ENCODE data around the gene RAX2. TPM values are rescaled to one million over a fixed set of nuclear protein-coding genes. Genes with fewer than 3 reads are reported as not detected.

RAX2 gene
- total RNA-seq, 1 donor from 2014 or later: not detected

DNA sequence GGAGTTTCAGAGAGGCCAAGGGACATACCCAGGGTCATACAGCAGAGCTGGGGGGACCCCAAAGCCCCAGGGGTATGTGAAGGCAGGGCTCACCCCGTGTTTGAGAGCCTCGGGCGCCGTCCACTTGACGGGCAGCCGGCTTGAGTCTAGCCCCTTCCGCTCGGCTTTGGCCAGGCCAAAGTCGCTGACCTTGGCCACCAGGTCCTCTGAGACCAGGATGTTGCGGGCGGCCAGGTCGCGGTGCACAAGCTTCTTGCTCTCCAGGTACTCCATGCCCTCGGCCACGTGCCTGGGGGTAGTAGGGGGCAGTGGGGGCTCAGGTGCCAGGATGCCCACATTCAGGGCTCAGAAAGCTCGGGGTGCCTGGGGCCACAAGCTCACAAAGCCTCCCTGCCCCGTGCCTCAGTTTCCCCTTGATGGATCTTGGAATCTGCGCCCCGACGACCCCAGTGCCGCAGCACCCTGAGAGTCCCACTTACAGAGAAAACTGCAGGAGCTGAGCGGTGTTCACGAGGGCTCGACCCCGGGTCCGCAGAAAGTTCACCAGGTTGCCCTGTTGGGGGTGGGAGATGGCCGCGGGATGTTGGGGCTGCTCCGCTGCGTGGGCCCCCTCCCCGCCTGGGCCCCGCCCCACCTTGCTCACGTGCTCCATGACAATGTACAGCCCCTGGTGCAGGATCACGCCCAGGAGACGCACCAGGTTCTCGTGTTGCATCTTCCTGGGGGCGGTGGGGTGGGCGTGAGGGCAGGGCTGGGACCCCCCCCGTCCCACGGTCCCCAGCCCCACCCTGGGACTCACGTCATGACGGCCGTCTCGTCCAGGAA lies 7.1 kb upstream of the RAX2 start:
- Mint-ChIP-seq H3K9me3 (peaks cover 8% of the 10 kb centered on the region), H3K27ac (no peak overlapping the region), H3K4me3 (no peak overlapping the region), H3K4me1 (ENCODE audit: unreplicated experiment) (no peaks in the 10 kb centered on the region), H3K27me3 (peaks cover 4% of the 10 kb centered on the region), H3K36me3 (no peaks in the 10 kb centered on the region)
- no peak for DNase-seq (ENCODE audit: extremely low spot score, unreplicated experiment)
- TF ChIP-seq, protein P1, sequence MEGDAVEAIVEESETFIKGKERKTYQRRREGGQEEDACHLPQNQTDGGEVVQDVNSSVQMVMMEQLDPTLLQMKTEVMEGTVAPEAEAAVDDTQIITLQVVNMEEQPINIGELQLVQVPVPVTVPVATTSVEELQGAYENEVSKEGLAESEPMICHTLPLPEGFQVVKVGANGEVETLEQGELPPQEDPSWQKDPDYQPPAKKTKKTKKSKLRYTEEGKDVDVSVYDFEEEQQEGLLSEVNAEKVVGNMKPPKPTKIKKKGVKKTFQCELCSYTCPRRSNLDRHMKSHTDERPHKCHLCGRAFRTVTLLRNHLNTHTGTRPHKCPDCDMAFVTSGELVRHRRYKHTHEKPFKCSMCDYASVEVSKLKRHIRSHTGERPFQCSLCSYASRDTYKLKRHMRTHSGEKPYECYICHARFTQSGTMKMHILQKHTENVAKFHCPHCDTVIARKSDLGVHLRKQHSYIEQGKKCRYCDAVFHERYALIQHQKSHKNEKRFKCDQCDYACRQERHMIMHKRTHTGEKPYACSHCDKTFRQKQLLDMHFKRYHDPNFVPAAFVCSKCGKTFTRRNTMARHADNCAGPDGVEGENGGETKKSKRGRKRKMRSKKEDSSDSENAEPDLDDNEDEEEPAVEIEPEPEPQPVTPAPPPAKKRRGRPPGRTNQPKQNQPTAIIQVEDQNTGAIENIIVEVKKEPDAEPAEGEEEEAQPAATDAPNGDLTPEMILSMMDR (conservative IDR thresholded peaks at IDR 0.05): no peak

DNA sequence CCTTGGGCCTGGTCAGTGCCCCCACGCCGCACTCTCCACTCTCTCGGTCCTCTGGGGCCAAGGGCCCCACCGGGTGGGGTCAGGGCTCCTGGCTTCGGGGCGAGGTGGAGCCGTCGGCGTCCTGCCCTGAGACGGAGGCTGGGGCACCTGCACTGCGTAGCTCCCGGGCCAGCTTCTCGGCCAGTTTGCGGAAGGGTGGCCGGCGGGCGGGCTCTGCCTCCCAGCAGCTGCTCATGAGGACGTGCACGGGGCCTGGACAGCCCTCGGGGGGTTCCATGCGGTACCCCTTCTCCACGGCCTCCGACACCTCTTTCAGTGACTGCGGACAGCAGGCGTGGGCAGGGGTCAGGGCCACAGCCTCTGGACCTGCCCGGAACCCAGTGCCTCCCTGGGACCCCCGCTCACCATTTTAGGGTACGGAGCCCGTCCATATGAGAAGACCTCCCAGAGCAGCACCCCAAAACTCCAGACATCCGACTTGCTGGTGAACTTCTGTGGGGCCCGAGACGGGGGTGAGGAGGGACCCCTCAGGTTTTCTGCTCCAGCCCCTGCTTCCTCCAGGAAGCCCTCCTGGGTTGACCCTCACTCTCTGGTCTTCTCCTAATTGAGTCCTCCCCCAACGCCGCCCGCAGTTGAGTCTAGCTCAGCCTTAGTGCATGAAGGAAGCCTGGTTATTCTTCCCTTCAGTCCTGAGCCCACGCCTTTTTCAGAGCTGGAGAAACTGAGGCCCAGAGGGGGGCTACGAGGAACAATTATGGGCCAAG lies 6.3 kb upstream of the RAX2 start:
- Mint-ChIP-seq H3K9me3 (peaks cover 8% of the 10 kb centered on the region), H3K4me1 (ENCODE audit: unreplicated experiment) (no peaks in the 10 kb centered on the region), H3K27ac (no peak overlapping the region), H3K27me3 (peaks cover 7% of the 10 kb centered on the region), H3K36me3 (no peaks in the 10 kb centered on the region), H3K4me3 (no peak overlapping the region)
- DNase-seq (ENCODE audit: extremely low spot score, unreplicated experiment): no peak
- TF ChIP-seq, protein P1 (conservative IDR thresholded peaks at IDR 0.05): no peak

DNA sequence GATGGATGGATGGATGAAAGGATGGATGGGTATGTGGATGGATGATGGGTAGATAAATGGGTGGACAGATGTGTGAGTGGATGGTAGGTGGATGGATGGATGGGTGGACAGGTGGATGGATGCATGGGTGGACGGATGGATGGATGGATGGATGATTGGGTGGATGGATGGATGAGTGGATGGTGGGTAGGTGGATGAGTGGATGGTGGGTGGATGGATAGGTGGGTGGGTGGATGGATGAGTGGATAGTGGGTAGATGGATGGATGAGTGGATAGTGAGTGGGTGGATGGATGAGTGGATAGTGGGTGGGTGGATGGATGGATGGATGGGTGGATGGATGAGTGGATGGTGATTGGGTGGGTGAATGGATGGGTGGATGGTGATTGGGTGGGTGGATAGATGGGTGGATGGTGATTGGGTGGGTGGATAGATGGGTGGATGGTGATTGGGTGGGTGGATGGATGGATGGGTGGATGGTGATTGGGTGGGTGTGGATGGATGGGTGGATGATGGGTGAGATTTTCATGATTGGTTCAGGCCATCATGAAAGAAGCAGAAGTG lies 4.5 kb upstream of the RAX2 start:
- Mint-ChIP-seq H3K9me3 (peaks cover 2% of the 10 kb centered on the region), H3K36me3 (no peaks in the 10 kb centered on the region), H3K27me3 (peaks cover 3% of the 10 kb centered on the region), H3K4me3 (no peak overlapping the region), H3K4me1 (ENCODE audit: unreplicated experiment) (no peaks in the 10 kb centered on the region), H3K27ac (no peak overlapping the region)
- TF ChIP-seq, protein P1 (conservative IDR thresholded peaks at IDR 0.05): no peak
- DNase-seq (ENCODE audit: extremely low spot score, unreplicated experiment): no peak

DNA sequence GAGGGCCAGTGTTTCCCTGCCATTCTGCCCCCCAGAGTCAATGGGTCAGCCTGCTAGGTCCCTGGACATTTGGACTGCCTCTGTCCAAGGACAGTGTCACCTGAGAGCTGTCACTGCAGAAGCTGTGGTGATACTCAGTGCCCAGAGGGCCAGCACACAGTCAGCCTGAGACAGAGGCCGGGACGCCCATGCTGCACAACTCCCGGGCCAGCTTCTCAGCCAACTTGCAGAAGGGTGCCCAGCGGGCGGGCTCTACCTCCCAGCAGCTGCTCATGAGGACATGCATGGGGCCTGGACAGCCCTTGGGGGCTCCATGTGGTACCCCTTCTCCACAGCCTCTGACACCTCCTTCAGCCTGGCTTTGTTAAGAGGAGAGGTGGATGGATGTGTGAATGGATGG lies 3.8 kb upstream of the RAX2 start:
- H3K27ac Mint-ChIP-seq: no peak overlapping the region
- no peak for DNase-seq (ENCODE audit: extremely low spot score, unreplicated experiment)
- no peaks in the 10 kb centered on the region for H3K9me3 Mint-ChIP-seq
- no peaks in the 10 kb centered on the region for H3K36me3 Mint-ChIP-seq
- H3K4me3 Mint-ChIP-seq: no peak overlapping the region
- H3K27me3 Mint-ChIP-seq: peaks cover 3% of the 10 kb centered on the region
- TF ChIP-seq, protein P1 (conservative IDR thresholded peaks at IDR 0.05): no peak
- H3K4me1 Mint-ChIP-seq (ENCODE audit: unreplicated experiment): no peaks in the 10 kb centered on the region

DNA sequence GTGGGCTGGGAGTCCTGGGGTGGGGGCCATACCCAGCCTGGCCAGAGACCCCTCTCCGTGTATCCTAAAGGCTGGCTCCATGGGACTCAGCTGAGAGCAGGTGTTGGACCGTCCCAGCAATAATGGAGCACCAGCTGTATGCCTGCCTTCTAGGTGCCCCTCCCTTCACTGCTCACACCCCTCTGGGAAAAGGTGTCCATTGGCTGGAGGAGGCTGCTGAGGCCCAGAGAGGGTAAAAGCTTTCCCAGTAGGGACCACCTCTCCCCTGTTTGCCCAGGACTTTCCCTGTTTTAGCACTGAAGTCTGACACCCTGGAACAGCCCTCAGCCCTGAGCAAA lies 3.3 kb upstream of the RAX2 start:
- TF ChIP-seq, protein P1 (conservative IDR thresholded peaks at IDR 0.05): no peak
- peaks cover 3% of the 10 kb centered on the region for H3K27me3 Mint-ChIP-seq
- H3K4me3 Mint-ChIP-seq: no peak overlapping the region
- H3K36me3 Mint-ChIP-seq: no peaks in the 10 kb centered on the region
- no peaks in the 10 kb centered on the region for H3K9me3 Mint-ChIP-seq
- no peak for DNase-seq (ENCODE audit: extremely low spot score, unreplicated experiment)
- no peak overlapping the region for H3K27ac Mint-ChIP-seq
- H3K4me1 Mint-ChIP-seq (ENCODE audit: unreplicated experiment): no peaks in the 10 kb centered on the region
